GM19468 (cell line): ENCODE measurements around the gene NUDT14.

Experiments
- ATAC-seq: cut with Tn5 transposase; IDR thresholded peaks from one replicate; pipeline ENCODE4 v1.9.1; 2021; ENCODE audit warnings: mild to moderate bottlenecking, moderate library complexity, moderate number of reproducible peaks; ENCODE audit not compliant: unreplicated experiment; ENCODE audit errors: extremely low read depth

Gene NUDT14

DNA sequence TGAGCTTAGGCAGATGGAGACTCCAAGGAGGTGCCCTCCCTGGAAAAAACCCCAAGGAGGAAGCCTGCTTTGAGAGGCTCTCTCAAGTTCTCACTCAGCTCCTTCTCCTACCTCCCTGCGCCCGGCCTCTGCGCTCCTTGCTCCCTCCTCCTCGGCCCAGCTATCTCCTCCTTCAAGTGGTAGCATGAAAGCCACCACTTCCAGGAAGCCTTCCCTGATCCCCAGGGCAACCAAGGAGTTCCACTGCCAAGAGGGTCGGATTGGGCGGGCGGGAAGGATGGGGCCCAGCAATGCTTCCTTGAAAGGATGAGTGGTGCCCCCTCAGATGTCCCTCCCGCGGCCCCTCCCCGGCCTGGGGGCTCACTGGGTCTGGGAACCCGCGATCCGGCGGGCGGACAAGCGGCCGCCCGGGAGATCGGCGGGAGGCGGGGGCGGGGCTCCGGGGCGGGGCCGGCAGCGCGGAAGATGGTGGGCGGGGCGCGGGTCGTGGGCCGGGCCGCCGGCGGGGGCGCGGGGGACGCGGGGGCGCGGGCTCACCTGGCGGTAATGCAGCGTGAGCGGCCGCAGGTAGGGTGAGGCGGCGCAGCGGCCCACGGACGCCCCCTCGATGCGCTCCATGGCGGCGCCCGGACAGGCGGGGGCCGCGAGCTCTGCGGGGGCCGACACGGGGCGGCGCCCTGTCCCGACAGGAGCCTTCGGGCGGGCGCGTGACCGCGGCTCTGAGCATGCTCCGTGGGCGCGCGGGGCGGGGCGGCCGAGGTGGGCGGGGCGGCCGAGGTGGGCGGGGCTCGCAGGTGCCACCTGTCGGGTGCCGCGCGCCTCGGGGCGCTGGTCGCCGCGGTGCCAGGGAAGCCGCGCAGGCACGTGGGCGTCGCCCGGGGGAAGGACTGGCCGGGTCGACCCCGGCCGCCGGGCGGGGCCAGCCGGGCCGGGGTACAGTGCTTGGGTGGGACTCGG, at the start of gene NUDT14:
Gene NUDT14 (minus strand): TSS at position 721 of the 957 bp plus-strand sequence. CDS start 103 bp downstream, at position 618.
- ATAC-seq, result no peak

- no peak for ATAC-seq
Measured at GRCh38 chr14:105229099-105229655, 48.1 kb upstream of the NUDT14 start.

GRCh38 chr14:105228562-105228961, 47.5 kb upstream of the NUDT14 start:
- no peak for ATAC-seq

DNA sequence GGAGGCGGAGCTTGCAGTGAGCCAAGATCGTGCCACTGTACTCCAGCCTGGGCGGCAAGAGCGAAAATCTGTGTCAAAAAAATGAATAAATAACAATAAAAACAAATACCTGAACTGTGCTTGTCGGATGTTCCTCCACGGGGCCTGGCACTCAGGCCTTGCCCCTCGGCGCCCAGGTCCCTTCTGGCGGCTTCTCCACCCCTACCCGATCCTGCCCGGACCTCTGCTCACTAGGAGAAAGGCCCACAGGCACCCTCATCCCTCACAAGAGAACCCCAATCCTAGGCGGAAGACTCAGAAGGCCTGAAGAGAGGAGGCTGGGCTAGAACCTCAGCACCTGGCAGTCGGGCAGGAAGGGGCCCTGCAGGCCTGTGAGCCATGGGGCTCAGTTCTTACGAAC, 46.2 kb upstream of the NUDT14 start:
- ATAC-seq, result no peak

GRCh38 chr14:105226198-105226597, 45.1 kb upstream of the NUDT14 start:
- no peak for ATAC-seq

GRCh38 chr14:105224845-105225570, 43.9 kb upstream of the NUDT14 start:
- ATAC-seq, result no peak

DNA sequence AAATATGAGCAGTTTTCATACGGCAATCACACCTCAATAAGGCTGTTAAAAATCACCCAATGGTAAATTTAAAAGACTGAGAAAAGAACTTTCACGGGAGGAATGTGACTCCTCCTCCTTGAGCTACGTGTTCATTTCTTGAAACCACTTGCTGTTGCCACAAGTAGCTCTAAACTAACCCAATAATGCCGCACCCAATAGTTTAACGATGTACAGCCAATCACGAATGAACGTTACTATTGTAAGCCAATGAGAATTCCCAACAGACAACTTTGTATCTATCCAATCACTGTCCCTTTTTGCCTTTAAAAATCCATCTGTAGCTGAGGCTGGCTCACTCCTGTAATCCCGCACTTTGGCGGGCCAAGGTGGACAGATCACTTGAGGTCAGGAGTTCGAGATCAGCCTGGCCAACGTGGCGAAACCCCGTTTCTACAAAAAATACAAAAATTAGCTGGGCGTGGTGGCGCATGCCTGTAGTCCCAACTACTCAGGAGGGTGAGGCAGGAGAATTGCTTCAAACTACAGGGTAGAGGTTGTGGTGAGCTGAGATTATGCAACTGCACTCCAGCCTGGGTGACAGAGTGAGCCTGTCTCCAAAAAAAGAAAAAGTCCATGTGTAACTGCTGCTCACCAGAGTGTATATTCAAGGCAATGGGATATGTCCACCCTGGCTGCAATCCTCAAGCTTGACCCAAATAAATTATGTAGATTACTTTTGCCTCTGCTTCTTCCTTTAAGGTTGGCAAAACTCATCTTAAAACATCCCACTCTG, 42.8 kb upstream of the NUDT14 start:
- no peak for ATAC-seq

DNA sequence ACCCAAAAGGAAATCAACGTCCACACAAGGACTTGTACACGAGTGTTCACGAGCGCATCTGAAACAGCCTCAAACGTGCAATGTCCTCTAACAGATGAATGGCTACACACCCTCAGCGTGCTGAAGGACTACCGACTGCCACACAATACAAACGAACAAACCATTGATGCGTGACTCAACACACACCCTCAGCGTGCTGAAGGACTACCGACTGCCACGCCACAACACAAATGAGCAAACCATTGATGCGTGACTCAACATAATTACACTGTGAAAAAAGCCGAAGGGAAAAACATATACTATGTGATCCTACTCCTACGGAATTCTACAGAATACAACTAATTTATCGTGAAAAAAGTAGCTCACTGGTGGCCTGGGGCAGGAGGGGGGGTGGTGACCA, 42.1 kb upstream of the NUDT14 start:
- ATAC-seq, result no peak

GRCh38 chr14:105221598-105222178, 40.6 kb upstream of the NUDT14 start:
- no peak for ATAC-seq

- ATAC-seq, result no peak
Measured at GRCh38 chr14:105220699-105221597, 39.8 kb upstream of the NUDT14 start.

DNA sequence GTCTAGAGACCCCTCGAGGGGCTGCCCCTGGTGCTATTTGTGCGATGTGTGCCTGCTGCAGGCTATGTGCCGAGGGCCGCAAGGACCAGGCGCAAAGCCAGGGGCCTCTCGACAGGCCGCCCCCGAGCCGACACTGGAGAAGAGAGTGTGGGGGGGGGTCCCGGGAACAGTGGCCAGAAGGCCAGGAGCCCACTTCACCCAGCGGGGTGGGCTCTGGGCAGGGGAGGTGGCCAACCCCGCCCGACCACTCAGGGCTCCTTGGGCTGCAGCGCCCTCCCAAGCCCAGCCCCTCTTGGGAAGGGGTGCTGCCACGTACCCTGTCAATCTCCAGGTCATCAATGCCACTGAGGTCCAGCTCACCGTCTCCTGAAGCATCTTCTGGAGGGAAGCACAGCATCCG, 38.6 kb upstream of the NUDT14 start:
- no peak for ATAC-seq

DNA sequence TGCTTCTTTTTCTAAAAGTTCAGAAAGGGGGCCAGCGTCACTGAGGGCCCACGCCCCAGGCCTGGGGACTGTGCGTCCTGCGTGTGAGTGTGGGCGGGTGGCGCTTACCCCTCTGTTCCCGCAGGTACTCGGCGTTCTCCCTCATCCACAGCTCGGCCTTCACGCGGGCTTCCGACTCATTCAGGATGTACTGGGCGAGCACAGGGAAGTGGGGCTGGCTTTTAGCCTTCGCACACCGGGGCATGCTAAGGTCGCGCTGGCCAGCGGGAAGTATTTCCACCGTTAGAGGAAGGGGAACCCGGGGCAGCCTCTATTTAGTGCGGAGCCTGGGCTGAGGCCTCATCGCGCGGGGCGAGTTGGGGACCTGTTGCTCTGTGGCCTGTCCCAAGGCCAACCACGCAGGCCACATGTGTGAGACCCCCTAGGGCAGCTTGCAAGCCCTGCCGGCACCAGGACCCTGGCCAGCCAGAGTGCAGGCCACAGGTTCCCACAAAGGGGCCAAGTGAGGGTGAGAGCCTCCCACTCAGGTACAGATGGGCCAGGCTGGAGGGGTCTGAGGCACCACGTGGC, 38.0 kb upstream of the NUDT14 start:
- no peak for ATAC-seq

DNA sequence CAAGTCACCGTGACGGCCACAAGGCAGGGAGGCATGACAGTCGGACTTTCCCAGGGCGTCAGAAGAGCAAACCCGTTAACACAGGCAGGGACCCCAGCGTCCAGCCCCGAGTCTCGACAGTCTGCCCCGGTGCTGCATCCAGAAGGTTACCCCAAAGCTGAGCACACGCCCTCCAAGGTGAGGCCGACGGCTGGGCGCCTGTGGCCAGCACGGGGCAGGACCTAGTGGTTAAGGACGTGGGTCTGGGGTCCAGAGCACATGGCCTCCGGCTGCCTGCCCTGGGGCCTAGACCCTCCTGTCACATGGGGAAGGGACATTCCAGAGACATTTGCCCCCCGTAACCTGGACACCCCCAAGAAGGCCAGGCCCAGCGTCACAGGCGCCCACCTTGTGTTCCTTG, 37.5 kb upstream of the NUDT14 start:
- ATAC-seq, result no peak

- ATAC-seq, result no peak
Measured at GRCh38 chr14:105217774-105218173, 36.7 kb upstream of the NUDT14 start.

DNA sequence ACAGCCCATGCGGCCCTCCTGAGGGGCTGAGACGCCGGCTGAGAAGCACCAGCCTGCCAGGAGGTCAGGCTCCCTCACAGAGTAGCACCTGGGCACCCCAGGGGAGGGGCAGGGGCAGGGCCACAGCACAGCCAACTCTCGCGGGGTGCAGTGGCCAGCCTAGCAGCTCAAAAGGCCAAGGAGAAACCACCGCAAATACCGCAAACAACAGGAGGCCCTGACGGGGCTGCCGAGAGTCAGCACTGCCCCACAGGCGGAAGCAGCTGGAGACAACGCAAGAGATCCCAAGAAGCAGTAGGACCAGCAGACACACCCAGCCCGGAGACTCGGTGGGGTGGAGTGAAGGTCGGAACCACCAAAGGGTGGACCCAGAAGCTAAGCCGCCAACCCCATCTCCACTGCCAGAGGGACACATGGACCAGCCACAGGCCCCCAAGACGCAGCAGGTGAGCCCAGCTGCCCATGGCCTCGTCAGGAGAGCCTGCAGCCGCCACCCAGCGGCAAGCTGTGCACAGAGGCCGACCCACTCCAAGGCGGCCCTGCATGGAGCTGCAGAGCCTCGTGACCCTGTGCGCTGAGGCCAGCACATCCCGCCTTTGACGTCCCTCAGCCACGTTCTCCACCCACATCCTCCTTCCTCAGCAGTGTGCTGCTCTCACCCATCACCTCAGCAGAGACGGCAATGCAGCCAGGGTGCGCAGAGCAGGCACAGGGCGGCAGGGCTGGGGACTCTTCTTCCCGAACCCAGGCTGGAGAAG, 35.6 kb upstream of the NUDT14 start:
- ATAC-seq, result no peak

DNA sequence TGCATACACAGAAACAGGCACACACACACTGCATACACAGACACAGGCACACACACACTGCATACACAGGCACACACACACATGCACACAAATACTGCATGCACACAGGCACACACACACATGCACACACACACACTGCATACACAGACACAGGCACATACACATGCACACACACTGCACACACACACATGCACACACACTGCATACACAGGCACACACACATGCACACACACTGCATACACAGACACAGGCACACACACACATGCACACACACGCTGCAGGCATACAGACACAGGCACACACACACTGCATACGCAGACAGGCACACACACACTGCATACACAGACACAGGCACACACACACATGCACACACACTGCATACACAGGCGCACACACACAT, 34.5 kb upstream of the NUDT14 start:
- no peak for ATAC-seq

DNA sequence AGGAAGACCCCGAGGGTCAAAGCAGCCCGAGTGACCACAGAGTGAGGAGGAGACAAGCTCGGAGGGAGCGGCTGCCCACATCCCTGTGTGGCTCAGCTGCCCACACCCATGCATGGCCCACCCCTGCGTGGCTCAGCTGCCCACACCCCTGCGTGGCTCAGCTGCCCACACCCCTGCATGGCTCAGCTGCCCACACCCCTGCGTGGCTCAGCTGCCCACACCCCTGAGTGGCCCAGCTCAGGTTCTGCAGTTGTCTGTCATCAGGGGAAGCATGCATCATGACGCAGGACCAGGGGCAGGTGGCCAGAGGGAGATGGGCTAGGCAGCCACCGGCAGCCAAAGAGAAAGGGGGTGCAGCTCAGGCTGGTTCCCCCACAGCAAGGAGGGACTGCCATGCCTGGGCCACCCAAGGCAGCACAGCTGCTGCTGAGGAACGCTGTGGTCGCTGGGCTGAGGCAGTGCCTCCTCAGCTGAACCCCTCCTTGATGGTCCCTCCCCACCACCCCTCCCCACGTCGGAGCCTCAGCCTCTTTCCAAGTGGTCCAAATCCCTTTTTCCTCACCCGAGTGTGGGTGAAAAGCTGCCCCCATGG, 33.3 kb upstream of the NUDT14 start:
- ATAC-seq, result no peak

- no peak for ATAC-seq
Measured at GRCh38 chr14:105213361-105213760, 32.2 kb upstream of the NUDT14 start.
